SK-N-DZ (cell line): ENCODE data around the gene RASGRP3.

Experiments used
- DNase-seq: peaks from one replicate; pipeline ENCODE4 v3.0.0-alpha.2; 2015; ENCODE audit warnings: low spot score

Gene RASGRP3

DNA sequence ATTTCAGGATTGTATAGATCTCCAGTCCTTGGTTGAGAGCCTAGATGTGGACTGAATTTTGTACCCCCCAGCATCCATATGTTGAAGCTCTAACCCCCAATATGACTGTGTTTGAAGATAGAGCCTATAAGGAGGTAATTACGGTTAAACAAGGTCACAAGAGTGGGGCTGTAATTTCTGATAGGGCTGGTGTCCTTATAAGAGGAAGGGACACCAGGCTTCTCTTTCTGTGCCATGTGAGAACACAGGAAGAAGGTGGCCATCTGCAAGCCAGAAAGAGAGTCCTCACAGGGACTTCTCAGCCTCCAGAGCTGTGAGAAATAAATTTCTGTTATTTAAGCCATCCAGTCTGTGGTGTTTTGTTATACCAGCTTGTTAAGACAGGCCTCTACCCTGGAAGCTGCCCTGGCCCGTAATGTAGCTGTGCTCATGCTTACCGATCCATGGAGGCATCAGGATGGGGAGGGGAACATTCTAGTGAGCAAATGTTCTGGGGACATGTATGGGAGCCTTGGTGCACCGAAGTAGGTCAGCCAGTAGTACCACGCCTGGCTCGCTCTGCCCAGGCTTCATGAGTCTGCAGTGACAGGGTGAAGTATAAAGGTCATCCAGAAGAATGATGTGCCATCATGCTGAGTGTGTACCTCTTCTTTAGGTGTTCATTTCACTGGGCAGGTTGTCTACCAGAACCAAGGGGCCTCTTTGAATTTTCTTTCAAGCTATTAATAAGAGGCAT is 16.1 kb downstream of the RASGRP3 start:
- DNase-seq: no peak

DNA sequence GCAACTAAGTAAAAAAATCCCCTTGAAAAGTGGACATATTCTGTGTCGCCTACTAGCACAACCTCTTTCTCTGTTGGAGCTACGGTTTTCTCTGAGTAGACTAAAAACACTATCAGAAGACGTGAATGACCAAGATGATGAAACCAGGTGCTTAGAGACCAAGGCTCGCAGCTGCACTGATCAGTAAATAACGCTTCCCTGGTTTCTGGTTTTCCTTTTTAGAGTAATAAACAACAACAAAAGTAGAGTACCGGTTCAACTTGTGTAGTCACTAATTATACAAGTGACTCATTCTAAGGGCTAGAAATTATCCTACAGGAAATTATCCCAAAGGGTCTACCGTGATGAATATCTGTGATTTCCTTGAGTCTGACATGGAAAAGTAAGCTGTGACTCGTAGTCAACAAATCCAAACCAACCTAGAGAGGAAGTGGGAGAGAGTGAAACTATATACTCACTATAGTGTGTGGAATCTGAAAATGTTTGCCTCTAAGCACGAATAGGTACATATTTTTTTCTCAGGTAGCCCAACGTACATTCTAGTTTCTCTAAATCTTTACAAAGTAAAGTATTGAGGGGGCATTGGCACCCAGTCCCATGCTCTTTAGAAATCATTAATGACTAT is 17.8 kb downstream of the RASGRP3 start:
- DNase-seq: no peak

DNA sequence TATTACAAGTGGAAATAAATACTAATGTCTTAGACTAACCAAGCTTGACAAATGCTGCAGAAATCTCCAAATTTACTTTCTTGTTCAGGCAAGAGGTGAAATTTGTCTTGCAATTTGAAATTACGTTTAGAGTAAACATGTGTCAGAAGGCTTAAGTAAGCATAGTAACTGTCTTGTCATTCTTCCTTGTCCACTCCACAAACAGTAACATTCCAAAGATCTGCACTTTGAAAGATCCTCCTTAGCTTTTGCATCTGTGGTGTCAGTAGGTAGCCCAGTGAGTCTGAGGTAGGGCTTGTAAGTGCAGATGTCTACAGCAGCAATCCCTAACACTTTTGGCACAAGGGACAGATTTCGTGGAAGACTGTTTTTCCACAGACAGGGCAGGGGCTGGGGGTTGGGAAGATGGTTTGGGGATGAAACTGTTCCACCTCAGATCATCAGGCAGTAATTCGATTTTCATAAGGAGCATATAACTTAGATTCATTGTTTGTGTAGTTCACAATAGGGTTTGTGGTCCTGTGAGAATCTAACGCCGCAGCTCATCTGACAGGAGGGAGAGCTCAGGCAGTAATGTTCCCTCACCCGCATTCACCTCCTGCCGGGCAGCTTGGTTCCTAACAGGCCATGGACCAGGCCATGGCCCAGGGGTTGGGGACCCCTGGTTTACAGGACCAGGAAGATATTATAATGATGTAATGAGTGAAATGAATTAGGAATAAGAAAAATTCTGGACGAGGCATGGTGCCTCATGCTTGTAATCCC is 18.6 kb downstream of the RASGRP3 start:
- DNase-seq: no peak

DNA sequence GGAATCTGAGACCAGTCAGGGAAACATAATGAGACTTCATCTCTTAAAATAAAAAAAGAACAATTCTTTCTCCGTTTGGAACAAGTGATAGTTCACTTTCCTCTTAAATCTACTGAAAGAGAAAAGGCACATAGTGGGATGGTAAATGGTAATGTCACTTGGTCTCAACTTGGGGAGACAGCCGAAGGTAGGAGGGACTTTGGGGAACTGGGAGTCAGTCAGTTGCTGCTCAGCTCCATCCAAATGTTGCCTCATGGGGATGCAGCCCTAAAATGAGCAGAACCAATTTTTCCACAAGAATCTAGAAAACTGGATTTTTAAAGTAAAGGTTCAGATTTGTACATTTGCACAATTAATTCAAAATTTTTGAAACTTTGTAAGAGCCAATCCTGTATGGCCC is 19.2 kb downstream of the RASGRP3 start:
- no peak for DNase-seq

DNA sequence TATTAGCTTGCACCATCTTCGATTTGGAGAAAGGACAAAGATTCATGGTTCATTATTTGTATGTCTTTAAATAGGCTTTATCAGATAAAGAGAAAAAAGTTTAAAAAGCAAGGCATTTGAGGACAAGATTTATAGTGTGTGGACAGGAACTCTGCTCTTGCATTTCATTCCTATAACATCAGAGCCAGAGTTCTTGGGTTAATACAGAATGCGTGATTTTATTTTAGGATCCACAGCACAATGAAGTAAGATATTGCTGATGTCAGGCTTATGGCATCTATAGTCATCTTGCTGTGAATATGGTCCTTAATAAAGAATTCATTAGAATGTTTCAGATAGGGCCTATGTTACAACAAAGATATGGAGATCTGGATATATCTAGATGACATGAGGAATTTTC is 19.7 kb downstream of the RASGRP3 start:
- DNase-seq: no peak

DNA sequence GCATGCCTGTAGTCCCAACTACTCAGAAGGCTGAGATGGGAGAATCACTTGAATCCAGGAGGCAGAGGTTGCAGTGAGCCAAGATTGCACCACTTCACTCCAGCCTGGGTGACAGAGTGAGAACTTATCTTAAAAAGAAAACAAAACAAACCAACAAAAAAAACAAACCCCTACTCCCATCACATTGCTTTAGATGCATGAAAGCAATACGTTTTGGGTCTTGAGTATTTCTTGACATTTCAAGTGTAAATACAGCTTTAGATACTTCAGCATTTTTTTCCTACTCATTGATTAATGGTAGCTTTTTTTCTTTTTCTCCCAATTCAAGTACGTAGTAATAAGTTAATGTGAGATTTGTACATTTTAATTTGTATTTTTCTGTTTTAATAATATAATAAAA is 20.3 kb downstream of the RASGRP3 start:
- no peak for DNase-seq

DNA sequence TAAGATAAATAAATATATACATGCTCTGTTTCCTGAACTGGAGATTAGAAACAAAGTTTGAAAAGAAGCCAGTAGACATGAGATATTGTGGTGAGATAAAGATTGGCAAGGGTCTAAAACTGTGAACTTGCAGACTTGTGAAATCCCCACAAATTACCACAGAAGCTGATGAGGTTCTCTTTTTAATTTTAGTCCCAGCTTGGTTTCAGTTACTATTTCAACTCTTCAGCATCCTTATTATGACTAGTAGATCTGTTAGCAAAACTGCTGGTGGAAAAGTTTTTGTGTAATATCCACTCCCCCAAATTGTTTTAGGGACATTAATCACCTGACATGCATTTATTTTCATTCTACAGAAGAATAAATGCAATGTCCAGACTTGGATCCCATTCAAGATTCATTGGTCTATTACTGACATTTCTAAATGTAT is 20.8 kb downstream of the RASGRP3 start:
- no peak for DNase-seq

DNA sequence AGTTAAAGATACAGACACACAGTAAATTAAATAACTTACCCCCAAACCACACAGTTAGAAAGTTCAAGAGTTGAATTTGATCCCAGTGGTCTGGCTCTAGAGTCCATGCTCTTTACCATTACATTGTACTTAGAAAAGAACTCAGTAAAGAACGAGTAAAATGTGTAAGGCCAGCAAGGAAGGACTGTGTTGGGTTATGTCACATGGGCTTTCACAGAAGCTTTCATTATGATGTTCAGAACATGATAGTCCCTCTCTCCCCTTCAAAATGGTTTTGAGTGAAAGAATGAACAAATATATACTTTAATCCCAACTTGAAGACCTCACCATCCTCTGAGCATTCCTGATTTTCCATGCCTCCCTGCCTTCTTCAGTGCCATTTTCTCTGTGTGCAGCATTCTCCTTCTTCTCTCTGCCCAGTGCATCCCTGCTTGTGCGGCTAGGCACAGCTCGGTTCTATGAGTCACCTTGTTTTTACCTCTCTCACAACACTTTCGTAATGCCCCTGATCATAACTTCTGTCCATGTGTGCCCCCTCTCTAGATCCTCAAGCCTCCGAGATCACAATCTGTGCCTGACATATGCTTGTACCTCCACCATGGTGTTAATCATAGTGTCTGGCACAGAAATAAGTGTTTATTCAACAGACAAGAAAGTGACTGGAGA is 22.0 kb downstream of the RASGRP3 start:
- no peak for DNase-seq

DNA sequence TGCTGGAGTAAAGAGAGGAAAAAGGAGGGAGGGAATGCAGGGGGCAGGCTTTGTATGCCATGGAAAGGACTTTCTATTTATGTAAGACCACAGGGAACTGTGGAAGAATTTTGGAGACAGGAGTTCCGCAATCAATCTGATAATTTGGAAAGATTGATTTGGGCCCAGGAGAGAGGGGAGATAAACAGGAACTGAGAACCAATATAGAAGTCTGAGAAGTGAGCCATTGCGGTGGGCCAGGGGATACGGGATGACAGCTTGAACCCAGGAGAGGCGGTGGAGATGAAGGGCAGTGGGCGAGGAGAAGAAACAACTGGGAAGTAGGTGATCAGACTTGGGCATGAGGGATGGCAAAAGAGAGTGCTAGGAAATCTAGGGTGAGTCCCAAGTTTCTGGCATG is 23.7 kb downstream of the RASGRP3 start:
- no peak for DNase-seq

DNA sequence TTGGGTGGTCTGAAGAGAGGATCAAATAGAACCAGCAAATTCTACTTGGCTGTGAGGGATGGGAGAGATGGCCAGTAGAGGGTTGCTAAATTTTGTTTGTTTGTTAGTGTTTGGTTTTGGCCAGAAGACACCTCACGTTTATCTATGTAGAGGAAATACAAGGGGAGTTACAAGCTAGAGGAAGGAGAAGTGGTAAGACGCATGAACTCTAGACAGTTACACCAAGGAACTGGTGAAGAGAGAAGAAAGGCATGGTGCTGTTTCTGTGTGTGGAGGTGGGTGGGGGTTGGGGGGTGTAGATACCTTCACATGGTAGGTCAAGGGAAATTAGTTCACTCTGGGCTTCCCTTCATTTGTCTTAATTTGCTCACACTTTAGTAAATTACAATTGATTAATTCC is 25.6 kb downstream of the RASGRP3 start:
- no peak for DNase-seq

DNA sequence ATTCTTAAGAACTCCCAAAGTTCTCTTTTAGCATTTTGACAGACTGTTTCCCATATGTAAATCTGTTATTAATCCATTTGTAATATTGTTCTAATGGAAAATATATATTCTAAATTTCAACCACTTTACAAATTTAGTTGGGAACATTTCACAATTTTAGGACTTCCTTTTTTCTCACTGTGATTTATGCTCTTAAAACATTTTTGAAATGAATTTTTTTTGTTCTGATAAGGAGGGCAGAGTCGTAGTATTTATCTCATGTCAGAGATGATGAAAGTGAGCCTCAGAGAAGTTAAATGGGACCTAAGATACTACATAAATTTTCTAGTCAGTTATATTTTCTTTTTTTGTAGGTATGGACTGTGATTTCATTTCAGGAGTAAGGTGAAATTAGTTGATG is 26.6 kb downstream of the RASGRP3 start:
- no peak for DNase-seq

DNA sequence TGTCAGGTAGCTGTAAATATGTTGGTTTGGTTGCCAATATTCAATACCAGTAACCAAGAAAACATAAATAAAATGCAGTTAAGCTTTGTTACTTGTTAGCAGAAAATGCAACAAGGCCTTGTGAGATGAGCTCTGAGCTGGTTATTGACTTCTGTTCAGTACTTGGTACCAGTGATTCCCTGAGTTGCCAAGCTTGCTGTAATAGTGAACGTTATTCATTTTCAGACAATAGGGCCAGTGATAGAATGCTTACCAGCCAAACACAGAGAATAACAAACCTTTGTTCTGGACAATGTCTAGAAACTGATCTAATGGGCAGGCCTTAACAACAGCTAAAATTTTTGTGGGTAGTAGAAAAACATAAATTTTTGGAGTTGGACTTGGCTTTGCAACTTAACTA is 29.5 kb downstream of the RASGRP3 start:
- no peak for DNase-seq

DNA sequence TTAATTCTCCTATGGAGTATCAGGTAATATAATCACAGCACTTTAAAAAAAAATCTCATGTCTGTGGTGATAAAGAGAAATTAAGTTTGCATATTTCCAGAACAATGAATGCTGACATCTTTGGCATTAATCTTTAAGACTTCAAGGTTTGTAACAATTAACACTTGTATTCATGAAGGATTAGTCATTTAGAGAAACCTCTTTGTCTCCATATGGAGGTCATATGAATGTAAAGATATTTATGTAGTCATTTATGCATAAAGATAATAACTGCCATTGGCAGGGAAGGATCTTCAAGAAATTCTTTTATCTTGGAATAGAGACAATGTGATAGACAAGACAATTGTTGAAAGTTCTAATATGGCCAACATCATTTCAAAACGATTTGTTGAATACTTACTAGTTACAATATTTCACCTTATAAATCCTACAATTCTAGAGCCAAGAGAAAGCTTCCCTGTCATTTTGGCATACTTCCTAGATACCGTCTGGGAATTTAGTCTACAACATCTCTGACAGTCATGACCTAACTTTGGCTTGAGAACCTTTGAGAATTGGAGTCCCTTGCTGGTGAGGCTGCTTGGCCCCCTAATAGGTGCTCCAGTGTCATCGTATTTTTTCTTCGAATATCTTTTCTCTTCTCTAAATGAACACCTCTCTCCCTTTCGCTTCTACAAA is 33.6 kb downstream of the RASGRP3 start:
- DNase-seq: no peak

DNA sequence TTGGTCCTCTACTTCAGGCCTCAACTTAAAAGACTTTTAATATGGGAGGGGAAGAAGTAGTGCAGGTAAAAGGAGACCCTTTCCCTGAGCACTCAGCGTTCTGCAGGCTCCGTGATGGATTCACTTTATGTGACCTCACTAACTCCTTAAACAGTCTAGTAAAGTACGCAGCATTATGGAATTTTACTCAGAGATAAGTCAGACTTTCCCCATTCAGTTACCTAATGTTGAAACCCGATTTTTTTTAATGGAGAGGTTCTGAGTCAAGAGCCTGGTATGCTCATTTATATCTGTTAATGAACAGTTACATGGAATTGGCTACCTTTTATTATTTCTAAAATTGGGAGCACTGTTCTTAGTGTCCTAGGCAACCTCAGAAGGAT is 34.1 kb downstream of the RASGRP3 start:
- no peak for DNase-seq

DNA sequence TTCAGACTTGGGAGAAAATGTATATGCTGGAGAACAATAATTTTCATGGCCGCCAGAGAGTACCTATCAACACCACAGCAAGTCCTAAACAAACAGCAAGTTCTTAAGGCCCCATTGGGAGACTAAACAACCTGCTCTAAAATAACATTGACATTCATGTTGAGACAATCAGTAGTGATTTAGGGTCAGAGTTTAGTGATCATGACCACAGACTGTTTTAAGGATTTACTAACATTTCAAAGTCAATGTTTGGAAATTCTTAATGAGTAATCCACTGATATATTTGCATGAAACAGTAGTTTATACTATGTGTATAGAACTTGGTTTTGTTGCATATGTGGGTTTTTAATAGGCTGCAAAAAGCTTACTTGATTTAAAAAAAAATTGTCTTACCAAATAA is 34.7 kb downstream of the RASGRP3 start:
- no peak for DNase-seq

DNA sequence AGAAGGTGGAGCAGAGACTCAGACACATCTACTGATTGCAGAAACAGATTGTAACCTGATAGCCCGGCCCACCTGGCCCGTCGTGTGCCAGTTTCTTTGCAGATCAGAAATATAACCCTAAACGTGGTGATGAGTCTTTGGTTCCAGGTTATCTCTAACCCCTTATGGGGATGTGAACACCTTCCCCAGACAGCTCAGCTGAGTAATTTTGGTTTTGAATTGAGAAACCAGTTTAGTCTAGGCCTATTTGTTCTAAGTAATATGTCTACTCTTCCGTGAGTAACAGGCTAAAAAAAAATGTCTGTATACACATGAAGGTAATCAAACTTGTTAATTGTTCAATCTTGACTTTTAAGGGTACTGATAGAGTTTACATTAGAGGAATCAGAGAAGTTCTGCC is 35.7 kb downstream of the RASGRP3 start:
- no peak for DNase-seq

DNA sequence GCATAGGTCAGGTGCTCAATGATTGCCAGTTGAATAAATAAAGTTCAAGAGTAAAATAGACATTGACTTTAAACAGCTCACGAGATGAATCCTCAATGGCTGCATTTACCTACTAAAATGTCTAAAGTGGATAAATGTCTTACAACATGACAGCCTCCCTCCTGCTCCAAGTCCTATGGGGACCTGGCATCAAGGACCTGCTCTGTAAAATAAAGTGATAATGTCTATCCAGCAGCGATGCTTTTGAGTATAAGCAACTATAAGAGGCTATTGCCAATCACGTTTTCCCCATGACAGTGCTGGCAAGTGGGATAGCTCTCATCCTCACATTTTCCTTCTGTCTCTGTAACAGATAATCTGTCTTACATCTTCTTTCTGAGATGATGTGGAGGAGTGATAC is 37.0 kb downstream of the RASGRP3 start:
- no peak for DNase-seq

DNA sequence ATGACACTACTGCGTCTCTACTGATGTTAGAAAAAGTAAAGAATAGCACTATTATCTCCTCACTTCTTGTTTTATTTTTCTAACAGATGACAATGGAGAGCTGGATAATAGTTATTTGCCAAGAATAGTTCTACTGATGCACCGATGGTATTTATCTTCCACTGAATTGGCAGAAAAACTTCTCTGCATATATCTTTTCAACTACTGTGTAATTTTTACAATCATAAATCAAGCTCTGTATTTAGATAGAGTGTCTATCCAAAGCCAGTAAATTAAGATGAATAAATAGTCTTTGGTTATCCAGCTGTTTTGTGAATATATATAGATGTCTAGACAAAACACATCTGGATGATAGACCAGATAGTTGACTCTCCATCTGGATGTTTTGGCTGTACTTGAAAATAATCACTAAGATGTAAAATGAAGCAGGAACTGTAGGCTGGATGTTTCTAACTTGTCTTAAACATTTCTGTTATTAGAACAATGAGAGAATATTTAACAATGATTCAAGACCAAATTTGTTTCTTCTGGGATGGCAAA is 40.1 kb downstream of the RASGRP3 start:
- DNase-seq: no peak

DNA sequence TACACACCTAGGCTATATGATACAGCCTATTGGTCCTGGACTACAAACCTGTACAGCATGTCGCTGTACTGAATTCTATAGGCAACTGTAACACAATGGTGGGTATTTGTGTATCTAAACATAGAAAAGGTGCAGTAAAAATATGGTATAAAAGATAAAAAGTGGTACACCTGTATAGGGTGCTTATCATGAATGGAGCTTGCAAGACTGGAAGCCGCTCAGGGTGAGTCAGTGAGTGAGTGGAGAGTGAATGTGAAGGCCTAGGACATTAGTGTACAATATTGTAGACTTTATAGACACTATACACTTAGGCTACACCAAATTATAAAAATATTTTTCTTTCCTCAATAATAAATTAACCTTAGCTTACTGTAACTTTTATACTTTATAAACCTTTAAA is 41.8 kb downstream of the RASGRP3 start:
- DNase-seq: no peak

DNA sequence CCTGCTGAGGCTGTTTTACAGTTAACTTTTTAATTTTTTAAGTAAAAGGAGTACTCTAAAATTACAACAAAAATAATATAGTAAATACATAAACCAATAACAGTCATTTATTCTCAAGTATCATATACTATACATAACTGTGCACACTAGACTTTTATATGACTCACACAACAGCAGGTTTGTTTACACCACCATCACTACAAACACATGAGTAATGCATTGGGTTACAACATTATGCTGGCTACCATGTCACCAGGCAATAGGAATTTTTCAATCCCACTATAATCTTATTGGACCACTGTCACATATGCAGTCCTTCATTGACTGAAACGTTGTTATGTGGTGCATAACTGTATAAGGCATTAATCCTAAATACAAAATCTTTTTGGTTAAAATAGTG is 42.5 kb downstream of the RASGRP3 start:
- DNase-seq: no peak

DNA sequence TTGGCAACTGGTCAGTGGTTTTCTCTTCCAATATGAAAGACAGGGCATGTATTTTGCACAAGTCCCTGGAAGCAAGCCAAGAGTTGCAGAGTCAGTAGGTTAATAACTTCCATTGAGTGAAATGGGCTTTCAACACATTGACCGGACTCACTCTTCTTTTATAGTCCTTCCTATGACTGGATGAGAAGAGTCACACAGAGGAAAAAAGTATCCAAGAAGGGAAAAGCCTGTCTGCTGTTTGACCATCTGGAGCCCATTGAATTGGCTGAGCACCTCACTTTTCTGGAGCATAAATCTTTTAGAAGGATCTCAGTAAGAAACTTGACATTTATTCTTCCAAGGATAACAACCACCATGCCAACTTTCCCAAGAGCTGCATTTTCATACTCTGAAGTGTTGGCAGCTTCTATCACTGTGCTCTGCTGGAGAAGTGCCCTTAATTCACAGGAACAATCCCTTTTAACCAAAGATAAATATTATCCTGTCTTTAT is 45.4 kb downstream of the RASGRP3 start:
- DNase-seq: no peak
